HTR-8/SVneo (cell line): ENCODE data around the gene GABARAPL2.
"Not testable (repeated sequence)": the region's sequence is repeated elsewhere in the genome, so short reads cannot be mapped to it uniquely, and the experiment has no call there.

Experiments
- DNase-seq: peaks from one replicate; pipeline ENCODE4 v3.0.0; 2011; ENCODE audit warnings: low spot score, mixed read lengths; ENCODE audit not compliant: insufficient read length
- FAIRE-seq: peaks from 2 replicates; lab custom pipeline; 2011; peaks lifted over from hg19 to GRCh38; lab: Jason Lieb, UNC

GABARAPL2 gene, protein sequence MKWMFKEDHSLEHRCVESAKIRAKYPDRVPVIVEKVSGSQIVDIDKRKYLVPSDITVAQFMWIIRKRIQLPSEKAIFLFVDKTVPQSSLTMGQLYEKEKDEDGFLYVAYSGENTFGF

DNA sequence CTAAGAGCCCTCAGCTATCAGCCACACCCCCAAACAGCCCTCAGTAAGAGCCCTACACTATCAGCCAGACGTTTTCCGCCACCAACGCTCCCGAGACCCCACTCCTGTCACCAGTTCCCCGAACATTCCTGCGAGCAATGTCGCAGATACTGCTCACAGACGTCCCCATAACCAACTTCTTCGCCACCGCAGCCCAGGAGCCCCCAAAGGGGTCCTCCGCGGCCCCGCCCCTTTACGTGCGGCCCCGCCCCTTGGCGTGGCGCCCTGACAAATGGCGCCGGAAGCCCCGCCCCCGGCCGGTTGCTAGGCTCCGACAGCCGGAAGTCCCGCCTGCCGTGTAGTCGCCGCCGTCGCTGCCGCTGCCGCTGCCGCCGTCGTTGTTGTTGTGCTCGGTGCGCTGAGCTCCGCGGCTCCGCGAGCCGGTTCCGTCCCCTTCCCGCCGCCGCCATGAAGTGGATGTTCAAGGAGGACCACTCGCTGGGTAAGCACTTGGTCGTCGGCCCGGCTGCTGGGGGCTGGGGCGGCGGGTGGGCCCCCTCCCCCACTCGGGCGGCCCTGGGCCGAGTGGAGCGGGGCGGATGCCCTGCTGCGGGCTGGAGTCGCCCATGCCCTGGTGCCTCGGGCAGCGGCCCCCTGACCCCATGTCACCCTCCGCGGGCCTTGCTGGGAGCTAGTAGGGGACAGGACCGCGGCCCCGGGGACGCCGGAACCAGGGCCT lies at the start of gene GABARAPL2:
TSS of gene GABARAPL2 (plus strand) at position 340 of the 718 bp plus-strand sequence. CDS start at position 448, 108 bp downstream.
- peak; percentile 77 for FAIRE-seq
- peak; percentile 82 for DNase-seq

DNA sequence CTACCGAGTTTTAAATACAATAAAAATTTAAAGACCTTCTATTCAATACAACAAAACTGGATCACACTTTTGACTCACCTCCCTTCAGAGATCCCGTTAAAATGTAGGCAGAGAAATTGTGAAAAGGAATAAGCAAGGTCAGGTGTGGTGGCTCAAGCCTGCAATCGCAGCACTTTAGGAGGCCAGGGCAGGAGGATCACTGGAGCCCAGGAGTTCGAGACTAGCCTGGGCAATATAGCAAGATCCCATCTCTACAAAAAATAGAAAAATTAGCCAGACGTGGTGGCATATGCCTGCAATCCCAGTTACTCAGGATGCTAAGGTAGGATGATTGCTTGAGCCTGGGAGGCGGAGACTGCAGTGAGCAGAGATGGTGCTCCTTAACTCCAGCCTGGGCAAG lies 47.0 kb upstream of the GABARAPL2 start:
- DNase-seq (no peak), FAIRE-seq (no peak)

GRCh38 chr16:75526032-75526790 lies 40.0 kb upstream of the GABARAPL2 start:
- peak; percentile 66 for FAIRE-seq

GRCh38 chr16:75527825-75528299 lies 38.3 kb upstream of the GABARAPL2 start:
- FAIRE-seq (no peak), DNase-seq (no peak)

More at GRCh38 chr16:75526032-75526790, 40.0 kb upstream of the GABARAPL2 start:
- DNase-seq = no peak

GRCh38 chr16:75529056-75529905 lies 36.9 kb upstream of the GABARAPL2 start:
- FAIRE-seq (no peak), DNase-seq (no peak)

DNA sequence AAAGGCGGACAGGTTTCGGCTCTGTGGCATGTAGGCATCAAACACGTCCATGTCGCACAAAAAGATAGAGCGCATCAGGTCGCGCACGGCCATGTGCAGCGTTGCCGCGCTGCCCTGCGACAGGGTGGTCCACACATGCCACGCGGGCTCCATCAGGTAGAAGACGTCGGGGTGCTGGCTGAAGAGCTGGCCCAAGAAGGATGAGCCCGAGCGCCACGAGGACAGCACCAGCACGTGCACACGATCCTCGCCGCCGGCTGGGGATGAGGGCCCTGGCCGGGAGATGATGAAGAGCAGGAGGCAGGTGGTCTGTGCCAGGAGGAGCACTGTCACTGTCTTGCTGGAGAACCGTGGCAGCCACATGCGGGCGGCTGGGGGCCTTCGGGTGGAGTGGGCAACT lies 36.2 kb upstream of the GABARAPL2 start:
- no peak for DNase-seq
- FAIRE-seq = no peak

DNA sequence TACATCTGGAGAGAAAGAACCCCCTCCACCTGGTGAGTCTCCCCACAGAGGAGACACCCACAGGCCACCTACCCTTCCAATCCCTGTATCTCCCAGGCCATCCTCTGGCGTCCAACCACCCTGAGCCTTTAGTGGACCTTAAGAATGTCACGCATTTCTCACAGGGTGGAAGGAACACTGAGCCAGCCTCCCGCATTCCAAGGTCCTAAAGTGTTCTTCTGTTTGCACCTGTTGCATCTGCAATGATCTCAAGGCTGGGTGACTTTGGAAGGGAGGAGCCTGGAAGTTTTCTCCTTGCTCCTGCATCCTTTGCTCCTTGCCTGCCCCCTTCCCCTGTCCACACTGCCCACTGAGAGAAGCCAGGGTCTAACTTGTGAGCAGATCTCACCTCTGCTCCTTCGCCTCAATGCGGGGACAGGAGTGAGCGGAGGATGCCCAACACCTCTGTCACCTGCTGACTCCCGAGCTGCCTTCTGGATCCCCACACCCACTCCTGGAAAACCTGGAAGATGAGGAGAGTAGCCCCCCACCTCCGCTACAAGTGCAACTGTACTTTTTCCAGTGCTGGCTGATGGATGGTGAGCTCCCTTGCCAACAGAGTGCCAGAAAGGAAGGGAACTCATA lies 33.9 kb upstream of the GABARAPL2 start:
- no peak for DNase-seq
- FAIRE-seq = peak; percentile 44

- no peak for FAIRE-seq
Observed at GRCh38 chr16:75532791-75533190, 33.4 kb upstream of the GABARAPL2 start.

GRCh38 chr16:75534560-75535205 lies 31.5 kb upstream of the GABARAPL2 start:
- DNase-seq = no peak
- no peak for FAIRE-seq

More at GRCh38 chr16:75532791-75533190, 33.4 kb upstream of the GABARAPL2 start:
- no peak for DNase-seq

- no peak for FAIRE-seq
Observed at GRCh38 chr16:75535211-75535843, 30.9 kb upstream of the GABARAPL2 start.

DNA sequence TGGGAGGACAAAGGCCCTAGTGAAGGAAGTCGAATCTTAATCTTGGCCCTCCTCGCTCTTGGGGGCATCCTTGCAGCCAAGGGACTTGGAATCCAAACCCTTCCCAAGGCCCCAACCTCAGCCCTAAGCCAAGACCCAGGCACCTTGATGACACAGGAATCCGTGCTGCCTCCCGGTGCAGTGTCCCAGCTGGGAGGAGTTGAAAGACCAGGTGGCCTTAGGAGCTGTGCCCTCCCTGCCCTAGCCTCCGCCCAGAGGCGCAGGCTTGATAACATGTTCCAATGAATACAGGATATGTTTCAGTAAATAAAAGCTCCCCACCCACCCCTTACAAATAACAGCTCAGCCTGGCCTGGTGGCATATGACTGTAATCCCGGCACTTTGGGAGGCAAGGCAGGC lies 30.3 kb upstream of the GABARAPL2 start, which contains the start of gene CHST5:
TSS of gene CHST5 (minus strand) at position 208 of the 400 bp plus-strand sequence. CDS start 5,724 bp downstream, outside the sequence.
- DNase-seq = no peak
- FAIRE-seq = no peak

More at GRCh38 chr16:75535211-75535843, 30.9 kb upstream of the GABARAPL2 start:
- DNase-seq = no peak

DNA sequence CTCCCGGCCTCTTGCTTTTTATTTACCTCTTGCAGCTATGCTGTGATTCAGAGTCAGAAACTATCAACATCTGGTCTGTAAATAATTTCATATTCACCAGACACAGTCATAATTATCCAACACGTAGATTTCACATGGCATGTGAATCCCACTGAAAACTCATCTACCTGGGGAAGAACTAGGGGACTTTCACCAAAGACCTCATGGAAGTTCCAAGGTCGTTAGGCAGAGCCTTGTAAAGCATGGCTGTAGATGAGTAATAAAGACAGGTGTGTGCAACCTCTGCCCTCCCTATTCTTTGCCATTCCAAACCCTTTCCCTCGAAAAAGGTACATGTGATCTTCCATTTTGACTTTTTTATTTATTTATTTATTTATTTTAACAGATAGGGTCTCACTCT lies 28.4 kb upstream of the GABARAPL2 start:
- FAIRE-seq = no peak
- no peak for DNase-seq

- FAIRE-seq = peak; percentile 28
- not testable (repeated sequence) for DNase-seq
Observed at GRCh38 chr16:75538882-75539565, 27.2 kb upstream of the GABARAPL2 start.

GRCh38 chr16:75541236-75541635 lies 24.9 kb upstream of the GABARAPL2 start:
- DNase-seq (no peak), FAIRE-seq (no peak)

GRCh38 chr16:75542462-75542861 lies 23.7 kb upstream of the GABARAPL2 start:
- not testable (repeated sequence) for DNase-seq
- peak; percentile 63 for FAIRE-seq

DNA sequence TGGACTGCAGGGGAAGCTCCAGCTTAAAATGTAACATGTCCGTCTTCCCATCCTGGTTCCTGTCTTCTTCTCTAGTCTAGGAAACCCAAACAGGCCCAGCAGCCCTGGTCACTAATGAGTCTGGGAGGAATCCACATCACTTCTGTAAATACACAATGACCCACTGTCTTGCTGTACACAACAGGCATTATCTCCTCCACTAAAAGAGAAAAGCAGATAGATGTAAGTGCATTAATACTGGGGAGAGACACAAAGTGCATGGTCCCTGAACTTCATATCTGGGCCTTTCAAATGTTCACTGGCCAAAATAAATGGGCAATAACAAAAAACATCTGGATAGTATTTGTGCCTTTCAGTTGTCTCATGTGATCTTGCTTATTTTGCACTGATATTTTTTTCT lies 20.3 kb upstream of the GABARAPL2 start:
- not testable (repeated sequence) for FAIRE-seq

DNA sequence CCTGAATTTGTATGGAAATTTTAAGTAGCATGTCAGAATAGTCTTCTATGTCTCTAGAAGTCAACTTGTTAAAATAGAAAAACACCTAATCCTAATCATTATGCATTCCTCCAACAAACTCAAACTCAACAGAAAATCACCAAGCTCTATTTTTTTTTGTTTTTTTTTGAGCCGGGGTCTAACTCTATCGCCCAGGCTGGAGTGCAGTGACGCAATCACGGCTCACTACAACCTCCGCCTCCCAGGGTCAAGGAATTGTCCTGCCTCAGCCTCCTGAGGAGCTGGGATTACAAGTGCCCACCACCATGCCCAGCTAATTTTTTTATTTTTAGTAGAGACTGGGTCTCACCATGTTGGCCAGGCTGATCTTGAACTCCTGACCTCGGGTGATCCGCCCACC lies 19.9 kb upstream of the GABARAPL2 start:
- FAIRE-seq (no peak), DNase-seq (no peak)

More for the DNA sequence above, 20.3 kb upstream of the GABARAPL2 start:
- DNase-seq = not testable (repeated sequence)

GRCh38 chr16:75548456-75548855 lies 17.7 kb upstream of the GABARAPL2 start:
- DNase-seq, FAIRE-seq: not testable (repeated sequence)
